Calu3 (cell line): ENCODE results near the gene UBAP1L. TPM values are rescaled to one million over a fixed set of nuclear protein-coding genes. Genes with fewer than 3 reads are reported as not detected.
"Not testable (repeated sequence)": the region's sequence is repeated elsewhere in the genome, so short reads cannot be mapped to it uniquely, and the experiment has no call there.

Experiments used
- BruUV-seq: library from RNA; stranded (reverse); fragments of 400-500 nt; replicated peaks from 2 replicates; lab custom pipeline; 2021; lab: Mats Ljungman, UMichigan
- CTCF ChIA-PET: fragments of 300-600 bp; sonication (Branson Sonifier 250); formaldehyde crosslinking; loops from one replicate; lab custom pipeline; 2022; ENCODE audit warnings: antibody characterized with exemption; lab: Charles Lee
- DNase-seq: peaks from one replicate; pipeline ENCODE4 v3.0.0; 2022
- H3K27ac Mint-ChIP-seq: one replicate; pipeline ENCODE4 v1.8.0; 2022; ENCODE audit warnings: mixed read lengths; ENCODE audit not compliant: unreplicated experiment
- H3K27me3 Mint-ChIP-seq: one replicate; pipeline ENCODE4 v1.8.0; 2022; ENCODE audit warnings: mixed read lengths; ENCODE audit not compliant: unreplicated experiment
- H3K36me3 Mint-ChIP-seq: one replicate; pipeline ENCODE4 v1.8.0; 2022; ENCODE audit warnings: mild to moderate bottlenecking, moderate library complexity, mixed read lengths; ENCODE audit not compliant: insufficient read depth, unreplicated experiment
- H3K4me1 Mint-ChIP-seq: one replicate; pipeline ENCODE4 v1.8.0; 2022; ENCODE audit warnings: mild to moderate bottlenecking, low read depth, mixed read lengths; ENCODE audit not compliant: unreplicated experiment
- H3K4me3 Mint-ChIP-seq: one replicate; pipeline ENCODE4 v1.8.0; 2022; ENCODE audit warnings: mild to moderate bottlenecking, low read depth, moderate library complexity, mixed read lengths; ENCODE audit not compliant: unreplicated experiment
- H3K9me3 Mint-ChIP-seq: one replicate; pipeline ENCODE4 v1.8.0; 2022; ENCODE audit warnings: low read depth, mixed read lengths; ENCODE audit not compliant: unreplicated experiment
- CTCF ChIP-seq: fragments of 200-600 bp; IDR thresholded peaks from one replicate; pipeline ENCODE4 v1.8.0; 2022; ENCODE audit warnings: antibody characterized with exemption; ENCODE audit not compliant: unreplicated experiment
- intact Hi-C: fragments of 100-400 bp; cut with micrococcal nuclease; formaldehyde crosslinking; loops from one replicate; pipeline ENCODE4 v1.10.0; 2022; ENCODE audit not compliant: unreplicated experiment
- total RNA-seq: library from RNA; stranded (reverse); gene quantifications from 2 replicates; pipeline ENCODE4 v1.2.3, GENCODE V29; 2022

Gene UBAP1L
- total RNA-seq, 1 experiment from 2014 or later: 5.2 TPM

GRCh38 chr15:65154720-65155119, 39.7 kb upstream of the UBAP1L start:
- Mint-ChIP-seq H3K27ac (no peak overlapping the region), H3K27me3 (no peaks in the 10 kb centered on the region), H3K36me3 (peaks cover 38% of the 10 kb centered on the region), H3K9me3 (no peaks in the 10 kb centered on the region), H3K4me3 (no peak overlapping the region), H3K4me1 (no peaks in the 10 kb centered on the region)
- intact Hi-C loops: no loop called here
- BruUV-seq: no TSS peak
- CTCF ChIA-PET: interaction anchor here (1.1 kb wide), 1 partner anchor 9 kb away, joined by 4 read pairs; no protein-coding TSS in a partner anchor
- DNase-seq: no peak
- TF ChIP-seq CTCF: no peak

GRCh38 chr15:65147902-65148301, 32.9 kb upstream of the UBAP1L start:
- no peaks in the 10 kb centered on the region for H3K9me3 Mint-ChIP-seq
- H3K27ac Mint-ChIP-seq: no peak overlapping the region
- no TSS peak for BruUV-seq
- DNase-seq: no peak
- no peaks in the 10 kb centered on the region for H3K27me3 Mint-ChIP-seq
- peaks cover 21% of the 10 kb centered on the region for H3K36me3 Mint-ChIP-seq
- CTCF ChIA-PET: interaction anchor here (0.6 kb wide), 1 partner anchor 21 kb away, joined by 3 read pairs; no protein-coding TSS in a partner anchor
- intact Hi-C loops: no loop called here
- H3K4me1 Mint-ChIP-seq: no peaks in the 10 kb centered on the region
- TF ChIP-seq CTCF: no peak
- H3K4me3 Mint-ChIP-seq: no peak overlapping the region

DNA sequence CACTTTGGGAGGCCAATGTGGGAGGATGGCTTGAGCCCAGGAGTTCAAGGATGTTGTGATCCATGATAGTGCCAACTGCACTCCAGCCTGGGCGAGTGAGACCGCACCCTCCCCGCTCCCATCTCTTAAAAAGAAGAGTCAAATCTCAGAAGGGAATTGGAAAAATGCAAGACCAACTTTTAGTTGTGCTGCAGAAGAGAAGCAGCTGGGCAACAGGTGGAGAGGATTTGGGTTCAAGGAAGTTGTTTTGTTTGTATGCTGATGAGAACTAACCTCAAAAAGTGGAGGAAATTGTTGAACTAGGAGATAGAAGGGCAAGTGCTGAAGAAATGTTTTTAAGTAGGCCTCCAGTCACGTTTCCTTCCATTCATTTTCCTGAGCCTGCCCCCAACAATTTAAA, 31.4 kb upstream of the UBAP1L start:
- no peak for DNase-seq
- CTCF ChIA-PET: interaction anchor here (0.6 to 1.0 kb wide), 2 partner anchors 8 to 828 kb away, joined by 4 to 6 read pairs; no protein-coding TSS in a partner anchor
- BruUV-seq: no TSS peak

DNA sequence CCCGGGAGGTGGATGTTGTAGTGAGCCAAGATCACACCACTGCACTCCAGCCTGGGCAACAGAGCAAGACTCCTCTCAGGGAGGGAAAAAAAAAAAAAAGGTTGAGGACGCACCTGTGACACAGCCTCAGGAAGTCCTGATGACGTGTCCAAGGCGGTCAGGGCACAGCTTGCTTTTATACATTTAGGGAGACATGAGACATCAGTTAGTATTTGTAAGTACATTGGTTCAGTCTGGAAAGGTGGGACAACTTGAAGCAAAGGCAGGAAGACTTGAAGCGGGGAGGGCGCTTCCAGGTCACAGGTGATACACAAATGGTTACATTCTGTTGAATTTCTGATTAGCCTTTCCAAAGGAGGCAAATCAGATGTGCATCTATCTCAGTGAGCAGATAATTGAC, 23.6 kb upstream of the UBAP1L start:
- CTCF ChIA-PET, BruUV-seq, intact Hi-C loops: not testable (repeated sequence)

More for the DNA sequence above, 31.4 kb upstream of the UBAP1L start:
- H3K36me3 Mint-ChIP-seq: peaks cover 7% of the 10 kb centered on the region
- no peak overlapping the region for H3K27ac Mint-ChIP-seq
- no peaks in the 10 kb centered on the region for H3K4me1 Mint-ChIP-seq
- intact Hi-C loops: no loop called here
- no peaks in the 10 kb centered on the region for H3K9me3 Mint-ChIP-seq
- H3K27me3 Mint-ChIP-seq: no peaks in the 10 kb centered on the region
- no peak for TF ChIP-seq CTCF
- H3K4me3 Mint-ChIP-seq: no peak overlapping the region

GRCh38 chr15:65137893-65138292, 22.9 kb upstream of the UBAP1L start:
- H3K36me3 Mint-ChIP-seq: peaks cover 13% of the 10 kb centered on the region
- H3K9me3 Mint-ChIP-seq, CTCF ChIA-PET, H3K27me3 Mint-ChIP-seq, H3K4me3 Mint-ChIP-seq, BruUV-seq, intact Hi-C loops, H3K27ac Mint-ChIP-seq, DNase-seq: not testable (repeated sequence)
- H3K4me1 Mint-ChIP-seq: peaks cover 13% of the 10 kb centered on the region

More for the DNA sequence above, 23.6 kb upstream of the UBAP1L start:
- not testable (repeated sequence) for DNase-seq, H3K9me3 Mint-ChIP-seq, H3K4me3 Mint-ChIP-seq, H3K27me3 Mint-ChIP-seq, H3K36me3 Mint-ChIP-seq, H3K27ac Mint-ChIP-seq
- peaks cover 11% of the 10 kb centered on the region for H3K4me1 Mint-ChIP-seq

GRCh38 chr15:65137089-65137488, 22.1 kb upstream of the UBAP1L start:
- H3K27ac Mint-ChIP-seq, BruUV-seq, CTCF ChIA-PET, H3K9me3 Mint-ChIP-seq, H3K27me3 Mint-ChIP-seq, H3K4me3 Mint-ChIP-seq, DNase-seq, intact Hi-C loops: not testable (repeated sequence)
- H3K36me3 Mint-ChIP-seq: peaks cover 21% of the 10 kb centered on the region
- peaks cover 13% of the 10 kb centered on the region for H3K4me1 Mint-ChIP-seq
